Neural cell (in vitro differentiated cells): ENCODE data around the gene PACS1.

Source experiments
- EP300 ChIP-seq: fragments of 450-650 bp; conservative IDR thresholded peaks from 2 replicates; pipeline ENCODE4 v1.6.1; 2014; ENCODE audit warnings: antibody characterized with exemption, mild to moderate bottlenecking, moderate library complexity; ENCODE audit not compliant: poor library complexity, severe bottlenecking
- EZH2 ChIP-seq: fragments of 200-600, 300-800 bp; shearing (Covaris generic), sonication (generic); IDR thresholded peaks from 2 replicates; pipeline ENCODE4 v1.6.1; 2014; ENCODE audit warnings: antibody characterized with exemption, low read length, borderline replicate concordance, mild to moderate bottlenecking; ENCODE audit not compliant: insufficient read depth, poor library complexity, severe bottlenecking
- POLR2AphosphoS5 ChIP-seq: IDR thresholded peaks from 2 replicates; pipeline ENCODE4 v1.6.1; 2012
- SMC3 ChIP-seq: fragments of 450-650 bp; conservative IDR thresholded peaks from 2 replicates; pipeline ENCODE4 v1.6.1; 2014; ENCODE audit warnings: antibody characterized with exemption, mild to moderate bottlenecking, moderate library complexity; ENCODE audit not compliant: poor library complexity
- TAF1 ChIP-seq: IDR thresholded peaks from 2 replicates; pipeline ENCODE4 v1.6.1; 2012; ENCODE audit warnings: low read depth
- TF ChIP-seq, protein P1 (sequence below): fragments of 450-650 bp; IDR thresholded peaks from 2 replicates; pipeline ENCODE4 v1.5.1; 2014; ENCODE audit warnings: antibody characterized with exemption, mild to moderate bottlenecking, moderate library complexity; ENCODE audit not compliant: poor library complexity, severe bottlenecking

DNA sequence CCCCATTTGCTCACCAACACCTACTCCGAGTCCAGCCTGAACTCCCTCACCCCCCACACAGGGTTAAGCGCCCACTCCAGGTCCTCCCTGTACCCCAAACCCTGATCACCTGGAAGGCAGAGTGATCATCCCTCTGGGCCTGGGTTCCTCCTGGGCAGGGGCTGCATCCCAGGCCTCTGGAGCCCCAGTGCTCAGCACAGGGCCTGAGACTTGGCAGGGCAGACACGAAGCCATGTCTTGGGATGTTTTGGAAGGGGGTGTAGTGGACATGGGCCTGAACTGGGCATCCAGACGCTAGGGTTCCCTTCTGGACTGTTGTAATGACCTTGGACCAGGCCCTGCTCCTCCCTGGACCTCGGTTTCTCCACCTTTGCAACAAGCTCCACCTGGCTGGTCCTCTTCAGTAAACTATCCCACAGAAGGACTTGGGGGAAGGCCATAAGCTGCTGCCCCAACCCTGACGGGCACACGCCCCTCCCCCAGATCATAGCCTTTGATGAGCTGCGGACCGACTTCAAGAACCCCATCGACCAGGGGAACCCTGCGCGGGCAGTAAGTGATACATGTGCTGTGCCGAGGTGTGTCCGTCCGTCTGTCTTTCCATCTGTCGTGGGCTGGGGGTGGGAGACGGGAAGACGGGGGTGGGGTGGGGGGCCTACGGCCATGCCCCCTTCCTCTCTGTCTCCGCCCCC is 211.8 kb downstream of the PACS1 start:
- TF ChIP-seq, protein P1, sequence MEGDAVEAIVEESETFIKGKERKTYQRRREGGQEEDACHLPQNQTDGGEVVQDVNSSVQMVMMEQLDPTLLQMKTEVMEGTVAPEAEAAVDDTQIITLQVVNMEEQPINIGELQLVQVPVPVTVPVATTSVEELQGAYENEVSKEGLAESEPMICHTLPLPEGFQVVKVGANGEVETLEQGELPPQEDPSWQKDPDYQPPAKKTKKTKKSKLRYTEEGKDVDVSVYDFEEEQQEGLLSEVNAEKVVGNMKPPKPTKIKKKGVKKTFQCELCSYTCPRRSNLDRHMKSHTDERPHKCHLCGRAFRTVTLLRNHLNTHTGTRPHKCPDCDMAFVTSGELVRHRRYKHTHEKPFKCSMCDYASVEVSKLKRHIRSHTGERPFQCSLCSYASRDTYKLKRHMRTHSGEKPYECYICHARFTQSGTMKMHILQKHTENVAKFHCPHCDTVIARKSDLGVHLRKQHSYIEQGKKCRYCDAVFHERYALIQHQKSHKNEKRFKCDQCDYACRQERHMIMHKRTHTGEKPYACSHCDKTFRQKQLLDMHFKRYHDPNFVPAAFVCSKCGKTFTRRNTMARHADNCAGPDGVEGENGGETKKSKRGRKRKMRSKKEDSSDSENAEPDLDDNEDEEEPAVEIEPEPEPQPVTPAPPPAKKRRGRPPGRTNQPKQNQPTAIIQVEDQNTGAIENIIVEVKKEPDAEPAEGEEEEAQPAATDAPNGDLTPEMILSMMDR, result no peak
- TF ChIP-seq EZH2 (no peak), TAF1 (no peak), SMC3 (no peak), POLR2AphosphoS5 (no peak), EP300 (no peak)
